Panc1 (cell line): ENCODE results near the gene PRORP. TPM values are rescaled to one million over a fixed set of nuclear protein-coding genes. Genes with fewer than 3 reads are reported as not detected.

ENCODE experiments used
- ATAC-seq: fragments of 200-7000 bp; cut with Tn5 transposase; 2 replicates; pipeline ENCODE4 v1.9.1; 2020; ENCODE audit warnings: mild to moderate bottlenecking, moderate library complexity
- BruUV-seq: library from RNA; stranded (reverse); fragments of 400-500 nt; replicated peaks from 2 replicates; lab custom pipeline; 2021; lab: Mats Ljungman, UMichigan
- CTCF ChIA-PET: fragments of 300-600 bp; sonication (Branson Sonifier 250); formaldehyde crosslinking; loops from one replicate; lab custom pipeline; 2022; ENCODE audit warnings: antibody characterized with exemption; lab: Charles Lee
- POLR2A ChIA-PET: fragments of 300-600 bp; sonication (Branson Sonifier 250); formaldehyde crosslinking; loops from one replicate; lab custom pipeline; 2022; ENCODE audit warnings: antibody characterized with exemption; lab: Charles Lee
- DNase-seq: peaks from one replicate; pipeline ENCODE4 v3.0.0-alpha.2; 2010; ENCODE audit warnings: low read depth, low spot score
- H3K27ac ChIP-seq: 2 replicates; pipeline ENCODE4 v1.5.1; 2011; ENCODE audit warnings: mild to moderate bottlenecking, low read length, inconsistent platforms
- H3K27me3 ChIP-seq: fragments of 200-500 bp; sonication (Bioruptor generic); 2 replicates; pipeline ENCODE4 v1.6.0; 2014; ENCODE audit warnings: low read length, inconsistent platforms; ENCODE audit not compliant: control insufficient read depth, insufficient read depth
- H3K36me3 ChIP-seq: fragments of 200-500 bp; sonication (Bioruptor generic); 2 replicates; pipeline ENCODE4 v1.5.1; 2014; ENCODE audit warnings: inconsistent platforms, mild to moderate bottlenecking, low read length, moderate library complexity; ENCODE audit not compliant: control insufficient read depth, insufficient read depth
- H3K4me1 ChIP-seq: 2 replicates; pipeline ENCODE4 v1.5.1; 2011; ENCODE audit warnings: inconsistent platforms, mild to moderate bottlenecking, low read length, moderate library complexity; ENCODE audit not compliant: control insufficient read depth, insufficient read depth
- H3K4me3 ChIP-seq, 2 experiments: 2 replicates each; pipeline ENCODE4 v1.5.1; 2011 to 2012; ENCODE audit warnings: low read depth in 2 of 2, low read length in 2 of 2, mild to moderate bottlenecking in 2 of 2, inconsistent platforms in 1 of 2, moderate library complexity in 1 of 2
- H3K9me3 ChIP-seq: fragments of 200-500 bp; sonication (Bioruptor generic); 2 replicates; pipeline ENCODE4 v1.5.1; 2014; ENCODE audit warnings: low read depth, mild to moderate bottlenecking, inconsistent platforms, low read length, moderate library complexity; ENCODE audit not compliant: control insufficient read depth, insufficient read depth
- CTCF ChIP-seq: fragments of 450-650 bp; IDR thresholded peaks from 2 replicates; pipeline ENCODE4 v1.5.1; 2017; ENCODE audit warnings: mild to moderate bottlenecking
- POLR2AphosphoS5 ChIP-seq: IDR thresholded peaks from 2 replicates; pipeline ENCODE4 v1.6.1; 2012; ENCODE audit warnings: mild to moderate bottlenecking, low read depth, low read length, moderate library complexity
- REST ChIP-seq, 2 experiments: IDR thresholded peaks; 2 replicates each; pipeline ENCODE4 v1.6.1; 2011 to 2012; ENCODE audit warnings: low read depth in 2 of 2, control low read depth in 1 of 2, low read length in 1 of 2, mild to moderate bottlenecking in 1 of 2, moderate library complexity in 1 of 2; ENCODE audit not compliant: insufficient read depth in 1 of 2
- SIN3A ChIP-seq: IDR thresholded peaks from 2 replicates; pipeline ENCODE4 v1.6.1; 2012; ENCODE audit warnings: low read depth, mild to moderate bottlenecking, low read length, moderate library complexity, borderline replicate concordance; ENCODE audit not compliant: insufficient read depth
- TCF7L2 ChIP-seq: IDR thresholded peaks from 2 replicates; pipeline ENCODE4 v1.6.1; 2011; ENCODE audit warnings: mild to moderate bottlenecking, low read depth, low read length, inconsistent platforms
- in situ Hi-C: cut with HindIII; loops from 2 replicates; pipeline ENCODE4 v1.10.0; 2016; ENCODE audit warnings: low sequenced_read_pairs, low pct_unique_long_range_greater_than_20kb
- intact Hi-C: fragments of 100-400 bp; cut with micrococcal nuclease; formaldehyde crosslinking; loops from one replicate; pipeline ENCODE4 v1.10.0; 2022; ENCODE audit not compliant: unreplicated experiment
- total RNA-seq: library from RNA; stranded (reverse); gene quantifications from one replicate; pipeline ENCODE4 v1.2.1, GENCODE V29; 2021; ENCODE audit not compliant: unreplicated experiment

Gene PRORP
- total RNA-seq, 1 experiment from 2014 or later, result 28.1 TPM

- H3K4me3 ChIP-seq, result no peak overlapping the region
- no peak for DNase-seq
- no TSS peak for BruUV-seq
- intact Hi-C loops, result no loop called here
- ChIA-PET POLR2A (no interaction called here), CTCF (no interaction called here)
- no peak overlapping the region for H3K27ac ChIP-seq
- no peaks in the 10 kb centered on the region for H3K9me3 ChIP-seq
- TF ChIP-seq TCF7L2 (no peak), SIN3A (no peak), REST (IDR thresholded peaks at IDR 0.05; ENCODE audit: insufficient read depth in 1 of 2, low read depth in 2 of 2, low read length in 1 of 2) (no peak), POLR2AphosphoS5 (no peak), CTCF (no peak)
- H3K27me3 ChIP-seq, result no peaks in the 10 kb centered on the region
- H3K36me3 ChIP-seq, result no peaks in the 10 kb centered on the region; the same call in 1 of the 2 replicates
- ATAC-seq, result no peak
- H3K4me1 ChIP-seq, result 0 out of 2 replicates have a peak, but pooled peaks cover 4% of the 10 kb centered on the region
- in situ Hi-C loops, result no loop called here
Observed at GRCh38 chr14:35116242-35116641, 6.1 kb upstream of the PRORP start.

- DNase-seq, result no peak
- ChIA-PET CTCF (interaction anchor here (0.7 kb wide), 1 partner anchor 299 kb away, joined by 3 read pairs; no protein-coding TSS in a partner anchor), POLR2A (no interaction called here)
- H3K4me3 ChIP-seq, result no peak overlapping the region
- H3K36me3 ChIP-seq, result no peaks in the 10 kb centered on the region; the same call in 1 of the 2 replicates
- in situ Hi-C loops (no loop called here), intact Hi-C loops (no loop called here)
- no peak for ATAC-seq
- H3K27me3 ChIP-seq, result no peaks in the 10 kb centered on the region
- no peaks in the 10 kb centered on the region for H3K9me3 ChIP-seq
- H3K4me1 ChIP-seq, result 0 out of 2 replicates have a peak, but pooled peaks cover 4% of the 10 kb centered on the region
- H3K27ac ChIP-seq, result no peak overlapping the region
- BruUV-seq, result no TSS peak
- TF ChIP-seq CTCF, result no peak
- no peak for TF ChIP-seq TCF7L2
- no peak for TF ChIP-seq POLR2AphosphoS5
- no peak for TF ChIP-seq SIN3A
- TF ChIP-seq REST (IDR thresholded peaks at IDR 0.05; ENCODE audit: insufficient read depth in 1 of 2, low read depth in 2 of 2, low read length in 1 of 2), result no peak
Observed at GRCh38 chr14:35117112-35117511, 5.2 kb upstream of the PRORP start.
